ENCODE results near the gene LIPM. TPM values are rescaled to one million over a fixed set of nuclear protein-coding genes. Genes with fewer than 3 reads are reported as not detected.

LIPM gene
- total and polyA plus RNA-seq, 2 donors from 2014 or later: not detected

DNA sequence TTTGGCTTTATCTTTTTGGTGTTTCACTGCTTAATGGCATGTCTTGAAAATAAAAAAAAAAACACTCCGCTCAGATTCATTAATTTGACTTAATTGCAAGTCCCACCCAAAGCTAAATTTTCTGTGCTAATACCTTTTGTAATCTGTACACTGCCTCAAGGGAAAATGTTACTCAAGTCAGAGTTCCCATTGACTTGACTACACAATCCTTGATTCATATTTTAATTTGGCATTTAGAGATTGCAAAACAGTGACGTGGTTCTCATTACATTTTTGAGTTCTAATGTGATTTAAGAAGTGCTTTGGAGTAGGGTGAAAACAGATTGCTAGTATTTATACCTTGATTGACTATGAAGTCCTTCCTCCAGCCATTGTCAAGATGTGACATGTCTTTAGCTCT, 21.3 kb upstream of the LIPM start:
- FAIRE-seq (no peak), DNase-seq (no peak)
- Histone ChIP-seq H3K9ac (ENCODE audit: low read length in 3 of 3) (no peak overlapping the region), H3K27ac (ENCODE audit: low read depth in 2 of 2, low read length in 2 of 2) (no peak overlapping the region), H3K36me3 (ENCODE audit: control insufficient read depth in 2 of 3, insufficient read depth in 3 of 3, low read length in 3 of 3) (no peaks in the 10 kb centered on the region), H3K4me1 (ENCODE audit: control insufficient read depth in 2 of 3, insufficient read depth in 2 of 3, low read depth in 1 of 3, low read length in 3 of 3) (no peaks in the 10 kb centered on the region), H3K9me3 (ENCODE audit: control insufficient read depth in 2 of 3, insufficient read depth in 1 of 3, low read length in 3 of 3) (no peaks in the 10 kb centered on the region), H3K27me3 (ENCODE audit: control insufficient read depth, insufficient read depth, low read length) (no peaks in the 10 kb centered on the region), H3K4me3 (ENCODE audit: low read length in 3 of 3) (no peak overlapping the region)
- intact Hi-C loops (cut with DNase I): no loop called here
- TF ChIP-seq CTCF (IDR thresholded peaks at IDR 0.05; ENCODE audit: borderline replicate concordance, extremely low read depth, insufficient read depth): no peak

DNA sequence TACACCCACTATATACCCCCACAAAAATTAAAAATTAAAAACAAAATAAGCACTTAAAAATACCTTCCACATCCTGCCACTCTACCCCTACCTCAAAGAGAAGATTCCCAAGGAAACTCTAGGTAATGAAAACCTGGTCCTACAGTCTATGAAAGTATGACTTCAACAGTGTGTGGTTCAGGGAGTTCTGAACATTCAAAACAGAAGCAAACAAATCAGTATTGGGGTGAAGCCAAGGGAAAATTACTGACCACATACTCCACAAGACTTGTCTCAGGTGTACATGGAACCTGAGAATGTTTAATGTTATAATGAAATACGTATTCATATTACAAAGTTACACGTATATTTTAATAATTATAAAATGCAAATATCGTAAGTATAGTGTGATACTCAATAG, 20.3 kb upstream of the LIPM start:
- FAIRE-seq: no peak
- Histone ChIP-seq H3K36me3 (ENCODE audit: control insufficient read depth in 2 of 3, insufficient read depth in 3 of 3, low read length in 3 of 3) (no peaks in the 10 kb centered on the region), H3K9ac (ENCODE audit: low read length in 3 of 3) (no peak overlapping the region), H3K27me3 (ENCODE audit: control insufficient read depth, insufficient read depth, low read length) (no peaks in the 10 kb centered on the region), H3K9me3 (ENCODE audit: control insufficient read depth in 2 of 3, insufficient read depth in 1 of 3, low read length in 3 of 3) (no peaks in the 10 kb centered on the region), H3K27ac (ENCODE audit: low read depth in 2 of 2, low read length in 2 of 2) (no peak overlapping the region), H3K4me3 (ENCODE audit: low read length in 3 of 3) (no peak overlapping the region), H3K4me1 (ENCODE audit: control insufficient read depth in 2 of 3, insufficient read depth in 2 of 3, low read depth in 1 of 3, low read length in 3 of 3) (no peaks in the 10 kb centered on the region)
- intact Hi-C loops (cut with DNase I): no loop called here
- no peak for DNase-seq
- no peak for TF ChIP-seq CTCF (IDR thresholded peaks at IDR 0.05; ENCODE audit: borderline replicate concordance, extremely low read depth, insufficient read depth)

DNA sequence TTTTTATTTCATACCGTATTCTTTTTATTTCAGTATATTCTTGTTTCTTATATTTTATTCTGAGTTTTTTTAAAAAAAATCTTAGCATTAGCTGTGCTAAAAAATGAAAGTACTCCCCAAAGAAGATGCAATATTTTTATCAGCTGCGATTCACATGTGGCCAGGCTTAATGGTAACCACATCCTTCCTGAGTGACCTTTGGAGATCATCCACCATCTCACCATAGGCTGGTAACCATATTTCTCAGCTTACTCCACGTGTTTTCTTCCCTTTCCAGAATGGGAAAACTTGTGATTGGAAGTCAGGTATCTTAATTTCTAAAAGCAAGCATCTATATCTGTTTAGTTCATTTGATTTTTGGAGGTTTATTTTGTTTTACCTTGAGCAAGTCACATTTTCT, 18.8 kb upstream of the LIPM start:
- DNase-seq: no peak
- Histone ChIP-seq H3K27me3 (ENCODE audit: control insufficient read depth, insufficient read depth, low read length) (no peaks in the 10 kb centered on the region), H3K9me3 (ENCODE audit: control insufficient read depth in 2 of 3, insufficient read depth in 1 of 3, low read length in 3 of 3) (no peaks in the 10 kb centered on the region), H3K4me1 (ENCODE audit: control insufficient read depth in 2 of 3, insufficient read depth in 2 of 3, low read depth in 1 of 3, low read length in 3 of 3) (no peaks in the 10 kb centered on the region), H3K9ac (ENCODE audit: low read length in 3 of 3) (no peak overlapping the region), H3K36me3 (ENCODE audit: control insufficient read depth in 2 of 3, insufficient read depth in 3 of 3, low read length in 3 of 3) (no peaks in the 10 kb centered on the region), H3K27ac (ENCODE audit: low read depth in 2 of 2, low read length in 2 of 2) (no peak overlapping the region), H3K4me3 (ENCODE audit: low read length in 3 of 3) (no peak overlapping the region)
- intact Hi-C loops (cut with DNase I): no loop called here
- no peak for TF ChIP-seq CTCF (IDR thresholded peaks at IDR 0.05; ENCODE audit: borderline replicate concordance, extremely low read depth, insufficient read depth)
- FAIRE-seq: peak; percentile 33

GRCh38 chr10:88786032-88786770, 16.3 kb upstream of the LIPM start:
- H3K4me1 ChIP-seq (ENCODE audit: control insufficient read depth in 2 of 3, insufficient read depth in 2 of 3, low read depth in 1 of 3, low read length in 3 of 3): no peaks in the 10 kb centered on the region
- H3K27ac ChIP-seq (ENCODE audit: low read depth in 2 of 2, low read length in 2 of 2): no peak overlapping the region
- H3K4me3 ChIP-seq (ENCODE audit: low read length in 3 of 3): no peak overlapping the region
- H3K27me3 ChIP-seq (ENCODE audit: control insufficient read depth, insufficient read depth, low read length): no peaks in the 10 kb centered on the region
- intact Hi-C loops (cut with DNase I): no loop called here
- TF ChIP-seq CTCF (IDR thresholded peaks at IDR 0.05; ENCODE audit: borderline replicate concordance, extremely low read depth, insufficient read depth): no peak
- DNase-seq: no peak
- H3K9ac ChIP-seq (ENCODE audit: low read length in 3 of 3): no peak overlapping the region
- no peaks in the 10 kb centered on the region for H3K36me3 ChIP-seq (ENCODE audit: control insufficient read depth in 2 of 3, insufficient read depth in 3 of 3, low read length in 3 of 3)
- no peaks in the 10 kb centered on the region for H3K9me3 ChIP-seq (ENCODE audit: control insufficient read depth in 2 of 3, insufficient read depth in 1 of 3, low read length in 3 of 3)
- FAIRE-seq: no peak
